Mesendoderm (in vitro differentiated cells): ENCODE measurements around the gene SNX15.

Source experiments
- DNase-seq: peaks from one replicate; pipeline ENCODE4 v3.0.0; 2013
- H2AK5ac ChIP-seq: 2 replicates; pipeline ENCODE4 v1.6.1; 2013; ENCODE audit warnings: low read length, inconsistent platforms
- H2BK120ac ChIP-seq: 2 replicates; pipeline ENCODE4 v1.6.1; 2013; ENCODE audit warnings: low read depth, mild to moderate bottlenecking, low read length, moderate library complexity, mixed read lengths
- H2BK15ac ChIP-seq: replicated peaks from 2 replicates; pipeline ENCODE4 v1.6.1; 2013; ENCODE audit warnings: low read depth, mild to moderate bottlenecking, moderate library complexity
- H2BK5ac ChIP-seq: 2 replicates; pipeline ENCODE4 v1.6.1; 2013; ENCODE audit warnings: low read length, inconsistent platforms
- H3K18ac ChIP-seq: 2 replicates; pipeline ENCODE4 v1.6.1; 2013; ENCODE audit warnings: mild to moderate bottlenecking, low read length, mixed read lengths
- H3K23ac ChIP-seq: one replicate; pipeline ENCODE4 v1.6.1; 2013; ENCODE audit warnings: low read length
- H3K27ac ChIP-seq: 2 replicates; pipeline ENCODE4 v1.5.1; 2013; ENCODE audit warnings: low read depth, mild to moderate bottlenecking, inconsistent platforms, low read length, moderate library complexity
- H3K27me3 ChIP-seq: 2 replicates; pipeline ENCODE4 v1.6.1; 2013; ENCODE audit warnings: low read length, control low read depth, mild to moderate bottlenecking, inconsistent platforms; ENCODE audit not compliant: insufficient read depth, poor library complexity
- H3K36me3 ChIP-seq: 2 replicates; pipeline ENCODE4 v1.6.1; 2013; ENCODE audit warnings: low read length, inconsistent platforms; ENCODE audit not compliant: control insufficient read depth, insufficient read depth
- H3K4ac ChIP-seq: one replicate; pipeline ENCODE4 v1.6.1; 2013; ENCODE audit warnings: low read depth, mild to moderate bottlenecking, low read length, moderate library complexity
- H3K4me1 ChIP-seq: 2 replicates; pipeline ENCODE4 v1.6.1; 2013; ENCODE audit warnings: low read depth, low read length, inconsistent platforms; ENCODE audit not compliant: control insufficient read depth
- H3K4me2 ChIP-seq: 2 replicates; pipeline ENCODE4 v1.6.1; 2013; ENCODE audit warnings: low read length
- H3K4me3 ChIP-seq: 2 replicates; pipeline ENCODE4 v1.5.1; 2013; ENCODE audit warnings: mild to moderate bottlenecking, low read length
- H3K56ac ChIP-seq: one replicate; pipeline ENCODE4 v1.6.1; 2013; ENCODE audit warnings: low read length
- H3K79me1 ChIP-seq: 2 replicates; pipeline ENCODE4 v1.6.1; 2013; ENCODE audit warnings: low read length, inconsistent platforms
- H3K79me2 ChIP-seq: 2 replicates; pipeline ENCODE4 v1.6.1; 2013; ENCODE audit warnings: mild to moderate bottlenecking, low read length; ENCODE audit not compliant: control insufficient read depth, insufficient read depth
- H3K9ac ChIP-seq: 2 replicates; pipeline ENCODE4 v1.6.1; 2013; ENCODE audit warnings: low read length, inconsistent platforms
- H4K5ac ChIP-seq: one replicate; pipeline ENCODE4 v1.6.1; 2013; ENCODE audit warnings: low read length
- H4K8ac ChIP-seq: one replicate; pipeline ENCODE4 v1.6.1; 2013; ENCODE audit warnings: low read depth, mild to moderate bottlenecking, control low read depth, low read length, moderate library complexity
- WGBS: extraction: QIAGEN DNeasy Blood & Tissue Kit; methylation state at CpG from one replicate; pipeline ENCODE4 v1.1.7; 2013; ENCODE audit warnings: low lambda C conversion rate, missing lambda C conversion rate; ENCODE audit not compliant: insufficient coverage; ENCODE audit errors: extremely low coverage; 5-methylcytosine and 5-hydroxymethylcytosine counted together

Gene SNX15

GRCh38 chr11:65058419-65059054 lies 31.3 kb downstream of the SNX15 start, which contains the start of gene NAALADL1:
Gene NAALADL1 (minus strand): TSS chr11:65058553. CDS start chr11:65058521, 32 bp downstream.
- WGBS: no CpG with 5 or more reads among the region's 8 CpGs
- Histone ChIP-seq H2AK5ac (no peak within 1 kb of the TSS), H3K9ac (no peak within 1 kb of the TSS), H3K4me3 (no peak within 1 kb of the TSS), H3K79me1 (no peaks in the 10 kb centered on the region), H3K27ac (no peak within 1 kb of the TSS), H3K56ac (no peak within 1 kb of the TSS), H3K4me1 (no peaks in the 10 kb centered on the region), H3K36me3 (no peaks in the 10 kb centered on the region), H4K8ac (no peak within 1 kb of the TSS), H3K4ac (no peak within 1 kb of the TSS), H2BK15ac (no peak within 1 kb of the TSS), H4K5ac (no peak within 1 kb of the TSS), H2BK5ac (no peak within 1 kb of the TSS), H2BK120ac (no peak within 1 kb of the TSS), H3K27me3 (no peaks in the 10 kb centered on the region), H3K79me2 (no peaks in the 10 kb centered on the region), H3K4me2 (no peak within 1 kb of the TSS), H3K18ac (no peak within 1 kb of the TSS), H3K23ac (no peak within 1 kb of the TSS)
- DNase-seq: no peak

- Histone ChIP-seq H3K4me2 (no peak overlapping the region), H2BK120ac (no peak overlapping the region), H3K23ac (no peak overlapping the region), H3K18ac (no peak overlapping the region), H2BK15ac (no peak overlapping the region), H4K5ac (no peak overlapping the region), H3K36me3 (no peaks in the 10 kb centered on the region), H3K27me3 (no peaks in the 10 kb centered on the region), H3K79me2 (no peaks in the 10 kb centered on the region), H3K79me1 (no peaks in the 10 kb centered on the region), H3K4ac (no peak overlapping the region), H3K9ac (no peak overlapping the region), H3K4me3 (no peak overlapping the region), H3K56ac (no peak overlapping the region), H2AK5ac (no peak overlapping the region), H3K27ac (no peak overlapping the region), H2BK5ac (no peak overlapping the region), H3K4me1 (no peaks in the 10 kb centered on the region), H4K8ac (no peak overlapping the region)
- DNase-seq: no peak
- WGBS: no CpG with 5 or more reads among the region's 3 CpGs
Observed at GRCh38 chr11:65059523-65059922, 32.3 kb downstream of the SNX15 start.

- no peak overlapping the region for H3K18ac ChIP-seq
- H3K56ac ChIP-seq: no peak overlapping the region
- H4K8ac ChIP-seq: no peak overlapping the region
- no peak overlapping the region for H3K4me2 ChIP-seq
- WGBS: no CpG with 5 or more reads among the region's 10 CpGs
- H3K79me1 ChIP-seq: no peaks in the 10 kb centered on the region
- no peak overlapping the region for H2BK5ac ChIP-seq
- DNase-seq: no peak
- no peaks in the 10 kb centered on the region for H3K79me2 ChIP-seq
- H3K23ac ChIP-seq: no peak overlapping the region
- H3K4me3 ChIP-seq: no peak overlapping the region
- no peaks in the 10 kb centered on the region for H3K4me1 ChIP-seq
- no peak overlapping the region for H3K9ac ChIP-seq
- H4K5ac ChIP-seq: no peak overlapping the region
- H3K27ac ChIP-seq: no peak overlapping the region
- no peaks in the 10 kb centered on the region for H3K36me3 ChIP-seq
- H2BK15ac ChIP-seq: no peak overlapping the region
- H2BK120ac ChIP-seq: no peak overlapping the region
- no peak overlapping the region for H2AK5ac ChIP-seq
- no peaks in the 10 kb centered on the region for H3K27me3 ChIP-seq
- H3K4ac ChIP-seq: no peak overlapping the region
Observed at GRCh38 chr11:65059959-65060824, 33.0 kb downstream of the SNX15 start.

GRCh38 chr11:65060913-65061408 lies 33.7 kb downstream of the SNX15 start:
- no peak overlapping the region for H3K4me2 ChIP-seq
- H3K36me3 ChIP-seq: no peaks in the 10 kb centered on the region
- no peak overlapping the region for H4K8ac ChIP-seq
- no peak overlapping the region for H4K5ac ChIP-seq
- no peak overlapping the region for H3K4ac ChIP-seq
- H3K56ac ChIP-seq: no peak overlapping the region
- H3K4me1 ChIP-seq: no peaks in the 10 kb centered on the region
- no peak overlapping the region for H2BK15ac ChIP-seq
- no peak overlapping the region for H3K18ac ChIP-seq
- no peak overlapping the region for H3K27ac ChIP-seq
- WGBS: no CpG with 5 or more reads among the region's 9 CpGs
- no peak overlapping the region for H2BK5ac ChIP-seq
- no peak overlapping the region for H3K9ac ChIP-seq
- H3K79me2 ChIP-seq: no peaks in the 10 kb centered on the region
- H2BK120ac ChIP-seq: no peak overlapping the region
- no peaks in the 10 kb centered on the region for H3K79me1 ChIP-seq
- H3K27me3 ChIP-seq: no peaks in the 10 kb centered on the region
- no peak overlapping the region for H2AK5ac ChIP-seq
- no peak overlapping the region for H3K4me3 ChIP-seq
- no peak overlapping the region for H3K23ac ChIP-seq
- peak; percentile 63 for DNase-seq

GRCh38 chr11:65063532-65063931 lies 36.3 kb downstream of the SNX15 start:
- WGBS: no CpG with 5 or more reads among the region's 3 CpGs
- no peaks in the 10 kb centered on the region for H3K4me1 ChIP-seq
- H2BK15ac ChIP-seq: no peak overlapping the region
- H3K79me2 ChIP-seq: no peaks in the 10 kb centered on the region
- no peak overlapping the region for H3K4me3 ChIP-seq
- H3K27ac ChIP-seq: no peak overlapping the region
- H3K36me3 ChIP-seq: no peaks in the 10 kb centered on the region
- H3K9ac ChIP-seq: no peak overlapping the region
- H2BK5ac ChIP-seq: no peak overlapping the region
- no peak overlapping the region for H3K4me2 ChIP-seq
- no peaks in the 10 kb centered on the region for H3K27me3 ChIP-seq
- no peak for DNase-seq
- no peak overlapping the region for H3K4ac ChIP-seq
- H3K18ac ChIP-seq: no peak overlapping the region
- no peak overlapping the region for H4K8ac ChIP-seq
- H4K5ac ChIP-seq: no peak overlapping the region
- no peak overlapping the region for H3K56ac ChIP-seq
- H3K79me1 ChIP-seq: no peaks in the 10 kb centered on the region
- no peak overlapping the region for H2BK120ac ChIP-seq
- no peak overlapping the region for H3K23ac ChIP-seq
- no peak overlapping the region for H2AK5ac ChIP-seq
